GM18505 (cell line): Measurements from ENCODE around the gene TP53AIP1.

ENCODE experiments used
- ATAC-seq: cut with Tn5 transposase; IDR thresholded peaks from one replicate; pipeline ENCODE4 v1.9.1; 2021; ENCODE audit not compliant: unreplicated experiment
- POLR2A ChIP-seq: IDR thresholded peaks from 4 replicates; pipeline ENCODE4 v1.6.1; 2011; ENCODE audit warnings: borderline replicate concordance; ENCODE audit not compliant: insufficient read depth, insufficient read length; ENCODE audit errors: extremely low read depth

TP53AIP1 gene

DNA sequence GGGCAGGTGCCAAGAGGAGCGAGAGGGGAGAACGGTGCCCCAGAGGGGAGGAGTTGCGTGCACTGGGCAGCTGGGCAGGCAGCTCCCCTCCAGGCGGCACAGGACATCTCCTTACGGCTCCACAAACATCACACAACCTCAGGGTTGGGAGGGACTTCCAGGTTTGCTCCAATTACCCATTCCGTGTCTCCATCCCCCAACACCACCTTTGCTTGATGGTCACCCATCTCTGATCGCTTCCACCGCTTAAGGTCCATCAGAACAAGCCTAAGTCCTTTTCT lies 14.5 kb upstream of the TP53AIP1 start:
- no peak for TF ChIP-seq POLR2A
- no peak for ATAC-seq

DNA sequence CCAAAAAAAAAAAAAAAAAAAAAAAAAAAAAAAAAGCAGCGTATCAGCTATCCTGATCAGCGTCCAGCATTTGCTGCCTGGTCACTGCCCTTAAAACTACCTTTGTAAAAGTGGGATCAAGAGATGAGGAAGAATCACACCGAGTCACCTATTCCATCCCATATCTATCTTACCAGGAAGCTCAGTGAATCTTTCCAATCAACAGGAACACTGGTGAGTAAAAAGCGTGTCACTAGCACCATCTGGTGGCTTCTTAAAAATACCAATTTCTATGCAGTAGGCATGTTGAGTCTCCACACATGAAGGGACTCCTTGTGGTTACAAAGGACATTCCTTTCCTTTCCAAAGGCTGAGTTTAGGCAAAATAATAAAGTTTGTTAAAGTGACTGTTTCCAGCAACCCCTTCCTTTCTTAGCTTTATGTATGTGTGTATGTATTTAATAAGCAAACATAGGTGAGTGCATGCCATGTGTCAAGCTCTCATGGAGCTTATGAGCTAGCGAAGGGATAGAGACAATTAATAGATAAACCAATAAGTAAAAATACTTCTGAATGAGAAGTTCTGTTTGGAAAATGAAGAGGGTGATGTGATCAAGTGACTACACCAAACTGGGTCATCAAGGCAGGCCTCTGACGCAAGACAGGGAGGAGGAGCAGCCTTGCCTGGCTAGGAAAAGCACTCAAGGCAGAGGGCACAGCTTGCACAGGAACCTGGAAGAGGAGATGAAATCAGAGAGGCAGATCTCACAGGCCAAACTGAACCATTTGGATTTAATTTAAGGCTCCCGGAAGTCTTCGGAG lies 13.9 kb upstream of the TP53AIP1 start:
- no peak for ATAC-seq
- no peak for TF ChIP-seq POLR2A

DNA sequence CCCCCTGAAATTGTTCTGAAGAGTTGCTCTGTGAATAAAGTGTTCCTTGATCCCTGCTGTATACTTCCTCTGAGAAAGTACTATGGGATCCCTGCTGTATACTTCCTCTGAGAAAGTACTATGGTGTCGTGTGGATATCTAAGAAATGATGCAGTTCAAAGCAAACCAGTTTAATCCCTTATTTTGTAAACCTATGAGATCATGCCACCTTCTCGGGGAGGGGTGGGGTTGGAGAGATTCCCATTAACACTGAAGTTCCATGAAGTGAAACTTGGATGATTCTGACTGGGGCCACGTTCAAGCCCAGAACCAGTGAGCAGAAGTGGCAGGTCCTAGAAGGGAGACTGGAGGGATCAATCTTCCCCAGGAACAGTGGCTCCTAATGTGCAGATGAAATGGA lies 13.0 kb upstream of the TP53AIP1 start:
- ATAC-seq: no peak
- no peak for TF ChIP-seq POLR2A

DNA sequence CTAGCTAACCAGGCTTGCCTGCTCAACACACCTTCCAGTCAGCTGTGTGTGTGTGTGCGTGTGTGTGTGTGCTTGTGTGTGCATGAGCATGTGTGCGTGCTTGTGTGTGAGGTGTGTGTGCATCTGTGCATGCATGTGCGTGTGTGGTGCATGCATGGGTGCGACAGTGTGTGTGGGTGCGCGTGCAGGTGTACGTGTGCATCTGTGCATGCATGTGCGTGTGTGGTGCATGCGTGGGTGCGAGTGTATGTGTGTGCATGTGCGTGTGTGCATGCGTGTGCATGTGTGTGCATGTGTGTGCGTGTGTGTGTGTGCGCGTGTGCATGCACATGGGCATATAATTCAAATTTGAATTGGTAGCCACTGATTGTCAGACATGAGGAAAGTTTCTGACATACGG lies 10.5 kb upstream of the TP53AIP1 start:
- no peak for ATAC-seq
- no peak for TF ChIP-seq POLR2A

GRCh38 chr11:128949791-128950454 lies 7.3 kb upstream of the TP53AIP1 start:
- no peak for ATAC-seq
- no peak for TF ChIP-seq POLR2A

- no peak for ATAC-seq
- no peak for TF ChIP-seq POLR2A
Measured at GRCh38 chr11:128948583-128948982, 5.9 kb upstream of the TP53AIP1 start.

- no peak for TF ChIP-seq POLR2A
- no peak for ATAC-seq
Measured at GRCh38 chr11:128947773-128948172, 5.1 kb upstream of the TP53AIP1 start.

DNA sequence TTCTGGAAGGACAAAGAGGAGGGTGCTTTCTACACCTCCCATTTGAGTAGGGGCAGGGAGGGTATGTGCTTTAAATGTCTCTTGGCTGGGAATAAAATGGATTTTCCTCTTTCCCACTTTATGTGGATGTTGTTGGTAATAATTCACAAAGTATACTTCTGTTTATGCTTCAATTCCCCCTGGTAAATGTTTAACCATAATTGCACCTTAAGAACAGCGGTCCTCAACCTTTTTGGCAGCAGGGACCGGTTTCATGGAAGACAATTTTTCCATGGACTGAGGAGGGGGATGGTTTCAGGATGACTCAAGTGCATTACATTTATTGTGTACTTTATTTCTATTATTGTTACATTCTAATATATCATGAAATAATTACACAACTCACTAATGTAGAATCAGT lies 4.0 kb upstream of the TP53AIP1 start:
- no peak for TF ChIP-seq POLR2A
- no peak for ATAC-seq

DNA sequence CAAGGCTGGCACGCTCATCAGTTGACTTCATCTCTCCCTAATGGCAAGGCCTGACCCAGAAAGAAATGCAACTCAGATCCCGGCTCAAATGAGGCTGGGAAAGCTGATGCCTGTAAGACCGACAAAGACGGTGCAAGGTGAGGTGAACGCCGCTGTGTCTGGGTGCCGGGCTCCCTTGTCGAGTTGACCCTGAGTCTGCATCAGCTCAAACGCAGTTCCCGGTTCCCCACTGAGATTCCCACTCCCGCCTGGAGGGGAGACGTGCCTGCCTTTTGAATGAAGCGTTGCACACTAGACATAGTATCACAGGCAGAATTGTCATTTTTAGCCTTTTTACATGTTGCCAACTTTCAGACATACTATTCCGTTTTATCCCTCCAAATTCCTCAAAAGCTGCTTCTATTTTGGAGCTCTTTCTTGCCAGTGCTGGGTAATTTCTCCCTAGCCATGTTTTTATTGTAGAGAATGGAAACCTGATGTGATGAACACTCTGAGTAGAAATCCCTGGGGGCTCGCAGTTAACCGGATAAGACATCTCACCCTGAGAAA lies 831 bp upstream of the TP53AIP1 start:
- no peak for TF ChIP-seq POLR2A
- no peak for ATAC-seq

- TF ChIP-seq POLR2A: no peak
- ATAC-seq: no peak
Measured at GRCh38 chr11:128942272-128942612, 429 bp downstream of the TP53AIP1 start.

DNA sequence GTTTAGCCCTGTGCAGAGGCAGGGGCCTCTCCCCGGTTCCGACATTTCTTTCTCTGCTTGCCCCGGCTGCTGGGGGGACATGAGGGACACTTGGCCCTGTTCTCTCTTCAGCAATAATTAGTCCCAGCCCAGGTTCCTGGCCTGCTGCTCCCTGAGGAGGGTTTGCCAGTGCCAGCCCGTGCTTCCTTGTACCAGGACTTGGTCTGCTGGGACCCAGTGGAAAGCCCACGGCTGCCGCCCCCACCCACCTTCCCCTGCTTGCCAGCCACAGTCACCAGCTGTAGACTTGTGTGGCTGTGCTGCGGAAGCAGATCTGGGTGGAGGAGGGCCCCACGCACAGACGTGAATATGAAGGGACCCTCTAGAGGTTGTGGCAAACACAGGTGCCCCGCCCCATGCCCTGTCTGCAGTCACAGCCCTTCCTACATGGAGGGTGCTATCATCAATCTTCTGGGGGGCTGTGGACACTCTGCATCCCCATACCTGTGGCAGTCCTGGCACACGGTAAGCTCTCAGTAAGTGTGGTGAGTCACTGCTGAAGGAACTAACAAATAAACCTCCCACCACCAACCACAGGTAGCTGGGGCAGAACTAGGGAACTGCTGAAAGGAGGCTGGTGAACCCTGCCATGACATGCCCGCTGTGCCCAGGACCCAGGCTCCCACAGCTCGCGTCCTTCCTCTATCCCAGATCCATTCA lies 949 bp downstream of the TP53AIP1 start:
- TF ChIP-seq POLR2A: no peak
- no peak for ATAC-seq

DNA sequence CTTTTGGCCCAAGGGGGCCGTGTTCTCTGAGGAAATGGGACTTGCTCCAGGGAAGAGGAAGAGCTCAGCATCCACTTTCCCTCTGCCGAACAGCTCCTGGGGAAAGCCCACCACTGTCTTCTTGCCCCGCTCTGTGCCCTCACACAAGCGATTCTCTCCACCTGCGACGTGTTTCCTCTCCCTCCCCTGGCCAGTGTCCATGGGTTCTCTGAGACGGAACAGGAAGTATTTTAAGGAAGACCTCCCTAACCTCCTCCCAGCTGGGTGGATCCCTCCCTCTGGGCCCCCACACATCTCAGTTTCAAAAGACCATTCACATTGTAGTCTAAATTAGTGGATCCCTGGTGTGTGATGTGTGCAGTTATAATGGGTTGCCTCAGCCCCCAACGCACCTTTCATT lies 1.6 kb downstream of the TP53AIP1 start:
- no peak for TF ChIP-seq POLR2A
- no peak for ATAC-seq

- no peak for ATAC-seq
- TF ChIP-seq POLR2A: no peak
Measured at GRCh38 chr11:128940603-128941002, 2.1 kb downstream of the TP53AIP1 start.

GRCh38 chr11:128940156-128940555 lies 2.5 kb downstream of the TP53AIP1 start:
- no peak for ATAC-seq
- no peak for TF ChIP-seq POLR2A

DNA sequence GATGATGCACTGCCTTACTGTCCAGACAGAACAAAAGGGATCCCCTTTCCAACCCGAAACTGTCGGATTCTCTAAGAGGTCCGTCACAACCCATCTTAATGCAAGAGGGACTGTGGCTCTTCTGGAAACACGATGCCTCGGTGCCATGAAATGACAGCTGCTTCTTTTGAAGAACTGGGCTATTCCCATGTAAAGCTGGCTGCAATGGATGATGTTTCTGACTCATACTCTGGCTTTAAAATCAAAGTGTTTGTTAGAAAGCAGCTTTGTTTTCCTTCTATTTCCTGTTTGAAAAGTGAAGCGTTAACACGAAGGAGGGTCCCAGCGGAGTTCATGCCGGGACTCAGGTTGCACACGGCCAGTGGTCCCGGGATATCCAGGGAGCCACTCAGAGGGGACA lies 3.1 kb downstream of the TP53AIP1 start:
- no peak for TF ChIP-seq POLR2A
- no peak for ATAC-seq
